Chondrocyte (in vitro differentiated cells): ENCODE measurements around the gene ZNF280A. TPM values are rescaled to one million over a fixed set of nuclear protein-coding genes. Genes with fewer than 3 reads are reported as not detected.
"Not testable (repeated sequence)": the region's sequence is repeated elsewhere in the genome, so short reads cannot be mapped to it uniquely, and the experiment has no call there.

Experiments
- DNase-seq: peaks from one replicate; pipeline ENCODE4 v3.0.0; 2021; ENCODE audit warnings: mixed read lengths, low spot score
- H3K27ac Mint-ChIP-seq: one replicate; pipeline ENCODE4 v1.8.0; 2021; ENCODE audit warnings: mild to moderate bottlenecking, moderate library complexity, mixed read lengths; ENCODE audit not compliant: unreplicated experiment
- H3K27me3 Mint-ChIP-seq: 2 replicates; pipeline ENCODE4 v1.8.0; 2021; ENCODE audit warnings: low read depth, mixed read lengths
- H3K36me3 Mint-ChIP-seq: 2 replicates; pipeline ENCODE4 v1.8.0; 2021; ENCODE audit warnings: low read depth, mixed read lengths
- H3K4me1 Mint-ChIP-seq: 2 replicates; pipeline ENCODE4 v1.8.0; 2021; ENCODE audit warnings: low read depth, mild to moderate bottlenecking, mixed read lengths
- H3K4me3 Mint-ChIP-seq: one replicate; pipeline ENCODE4 v1.8.0; 2021; ENCODE audit warnings: mild to moderate bottlenecking, moderate library complexity, mixed read lengths; ENCODE audit not compliant: unreplicated experiment
- H3K9me3 Mint-ChIP-seq: 2 replicates; pipeline ENCODE4 v1.8.0; 2021; ENCODE audit warnings: low read depth, mixed read lengths
- CTCF ChIP-seq: fragments of 200-600 bp; sonication (generic); IDR thresholded peaks from 2 replicates; pipeline ENCODE4 v1.5.0; 2021; ENCODE audit warnings: antibody characterized with exemption, mild to moderate bottlenecking, moderate library complexity
- total RNA-seq: library from RNA; stranded (reverse); gene quantifications from 3 replicates; pipeline ENCODE4 v1.2.1, GENCODE V29; 2021

ZNF280A gene
- total RNA-seq, 1 donor from 2014 or later: not detected

- Mint-ChIP-seq H3K4me3 (no peak overlapping the region), H3K36me3 (no peaks in the 10 kb centered on the region), H3K9me3 (no peaks in the 10 kb centered on the region), H3K27me3 (peaks cover 25% of the 10 kb centered on the region), H3K27ac (no peak overlapping the region), H3K4me1 (no peaks in the 10 kb centered on the region)
- TF ChIP-seq CTCF: no peak
- DNase-seq: no peak
Observed at GRCh38 chr22:22520667-22521602, 865 bp upstream of the ZNF280A start.

- Mint-ChIP-seq H3K9me3 (no peaks in the 10 kb centered on the region), H3K27me3 (peaks cover 30% of the 10 kb centered on the region), H3K27ac (no peak overlapping the region), H3K4me3 (no peak overlapping the region), H3K4me1 (no peaks in the 10 kb centered on the region), H3K36me3 (no peaks in the 10 kb centered on the region)
- DNase-seq: no peak
- no peak for TF ChIP-seq CTCF
Observed at GRCh38 chr22:22519591-22519990, 479 bp downstream of the ZNF280A start.

- no peak for TF ChIP-seq CTCF
- H3K4me3 Mint-ChIP-seq: no peak overlapping the region
- no peak for DNase-seq
- no peaks in the 10 kb centered on the region for H3K36me3 Mint-ChIP-seq
- no peaks in the 10 kb centered on the region for H3K4me1 Mint-ChIP-seq
- no peaks in the 10 kb centered on the region for H3K9me3 Mint-ChIP-seq
- peaks cover 38% of the 10 kb centered on the region for H3K27me3 Mint-ChIP-seq
- no peak overlapping the region for H3K27ac Mint-ChIP-seq
Observed at GRCh38 chr22:22516992-22517391, 3.1 kb downstream of the ZNF280A start.

GRCh38 chr22:22515890-22516289, 4.2 kb downstream of the ZNF280A start:
- Mint-ChIP-seq H3K4me3 (no peak overlapping the region), H3K9me3 (peaks cover 5% of the 10 kb centered on the region), H3K27ac (no peak overlapping the region), H3K4me1 (no peaks in the 10 kb centered on the region), H3K36me3 (peaks cover 2% of the 10 kb centered on the region), H3K27me3 (peaks cover 44% of the 10 kb centered on the region)
- no peak for TF ChIP-seq CTCF
- DNase-seq: no peak

- not testable (repeated sequence) for H3K9me3 Mint-ChIP-seq, H3K4me1 Mint-ChIP-seq, DNase-seq, H3K36me3 Mint-ChIP-seq, H3K4me3 Mint-ChIP-seq, H3K27ac Mint-ChIP-seq
- peaks cover 44% of the 10 kb centered on the region for H3K27me3 Mint-ChIP-seq
Observed at GRCh38 chr22:22514431-22514830, 5.6 kb downstream of the ZNF280A start.

- Mint-ChIP-seq H3K36me3 (peaks cover 4% of the 10 kb centered on the region), H3K9me3 (peaks cover 7% of the 10 kb centered on the region), H3K4me3 (no peak overlapping the region), H3K27me3 (peaks cover 44% of the 10 kb centered on the region), H3K27ac (no peak overlapping the region), H3K4me1 (no peaks in the 10 kb centered on the region)
- TF ChIP-seq CTCF: no peak
- no peak for DNase-seq
Observed at GRCh38 chr22:22513619-22514018, 6.5 kb downstream of the ZNF280A start.
